CD14-positive monocyte (primary cell): ENCODE results near the gene PLAC1. TPM values are rescaled to one million over a fixed set of nuclear protein-coding genes. Genes with fewer than 3 reads are reported as not detected.
A peak's percentile ranks its signal among the peaks of the same experiment; 100 is the strongest.

Source experiments
- DNase-seq, 3 donors: peaks; one replicate each; pipeline ENCODE4 v3.0.0-alpha.2; 2011 to 2022
- H2AFZ ChIP-seq: 2 replicates; pipeline ENCODE4 v1.6.0; 2012; ENCODE audit warnings: mild to moderate bottlenecking, low read depth, low read length, inconsistent platforms; ENCODE audit not compliant: insufficient read depth, poor library complexity, severe bottlenecking
- H3K27ac ChIP-seq, 2 donors: 1 replicate in 1 of 2; 2 replicates in 1 of 2; pipeline ENCODE4 v1.5.1; 2012 to 2013; ENCODE audit warnings: low read length in 2 of 2, control low read depth in 1 of 2, inconsistent platforms in 1 of 2, low read depth in 1 of 2, mild to moderate bottlenecking in 1 of 2
- H3K27me3 ChIP-seq, 2 donors: one replicate each; pipeline versions ENCODE4 v1.6.0 to v1.6.1; 2011 to 2013; ENCODE audit warnings: low read length in 2 of 2; ENCODE audit not compliant: control insufficient read depth in 2 of 2, insufficient read depth in 2 of 2
- H3K36me3 ChIP-seq, 2 donors: replicated peaks in 1 of 2; 1 replicate in 1 of 2; 2 replicates in 1 of 2; pipeline versions ENCODE4 v1.5.1 to v1.6.1; 2012 to 2013; ENCODE audit warnings: low read length in 2 of 2, control low read depth in 1 of 2, inconsistent platforms in 1 of 2, mild to moderate bottlenecking in 1 of 2; ENCODE audit not compliant: insufficient read depth in 2 of 2, control insufficient read depth in 1 of 2
- H3K4me1 ChIP-seq, 2 donors: 1 replicate in 1 of 2; 2 replicates in 1 of 2; pipeline versions ENCODE4 v1.5.1 to v1.6.1; 2012 to 2013; ENCODE audit warnings: low read length in 2 of 2, control low read depth in 1 of 2, inconsistent platforms in 1 of 2, mild to moderate bottlenecking in 1 of 2, moderate library complexity in 1 of 2; ENCODE audit not compliant: insufficient read depth in 2 of 2, control insufficient read depth in 1 of 2
- H3K4me2 ChIP-seq: replicated peaks from 2 replicates; pipeline ENCODE3; 2012; ENCODE audit warnings: low read length, moderate library complexity, mild to moderate bottlenecking; ENCODE audit not compliant: poor library complexity, severe bottlenecking; ENCODE audit errors: extremely low read depth
- H3K4me3 ChIP-seq, 3 experiments: fragments of 200-600 bp in 1 of 3; sonication (generic) in 1 of 3; replicated peaks in 1 of 3; 1 replicate in 2 of 3; 2 replicates in 1 of 3; pipeline ENCODE4 v1.5.1; 2011 to 2013; ENCODE audit warnings: low read length in 3 of 3, mild to moderate bottlenecking in 3 of 3, control low read depth in 2 of 3, low read depth in 2 of 3, inconsistent platforms in 1 of 3, moderate library complexity in 1 of 3
- H3K79me2 ChIP-seq: 2 replicates; pipeline ENCODE4 v1.6.0; 2012; ENCODE audit warnings: mild to moderate bottlenecking, control low read depth, inconsistent platforms, low read length, moderate library complexity; ENCODE audit not compliant: insufficient read depth
- H3K9ac ChIP-seq: 2 replicates; pipeline ENCODE4 v1.6.0; 2017; ENCODE audit warnings: low read length, mild to moderate bottlenecking; ENCODE audit not compliant: insufficient read depth, poor library complexity, severe bottlenecking
- H3K9me3 ChIP-seq, 2 donors: replicated peaks in 1 of 2; 1 replicate in 1 of 2; 2 replicates in 1 of 2; pipeline versions ENCODE4 v1.5.1 to v1.6.1; 2012 to 2013; ENCODE audit warnings: low read length in 2 of 2, control low read depth in 1 of 2; ENCODE audit not compliant: control insufficient read depth in 1 of 2, insufficient read depth in 1 of 2
- H4K20me1 ChIP-seq: 2 replicates; pipeline ENCODE4 v1.6.0; 2012; ENCODE audit warnings: mild to moderate bottlenecking, low read length, control low read depth, moderate library complexity; ENCODE audit not compliant: insufficient read depth
- H3K27ac Mint-ChIP-seq, 7 donors: one replicate each; pipeline ENCODE4 v1.8.0; 2020; ENCODE audit warnings: mild to moderate bottlenecking in 7 of 7, mixed read lengths in 7 of 7, moderate library complexity in 6 of 7, inconsistent platforms in 2 of 7
- H3K27me3 Mint-ChIP-seq, 3 donors: one replicate each; pipeline ENCODE4 v1.8.0; 2021 to 2022; ENCODE audit warnings: low read depth in 3 of 3, mild to moderate bottlenecking in 3 of 3, mixed read lengths in 3 of 3, moderate library complexity in 3 of 3, inconsistent platforms in 1 of 3
- H3K36me3 Mint-ChIP-seq, 2 donors: one replicate each; pipeline ENCODE4 v1.8.0; 2020; ENCODE audit warnings: mixed read lengths in 2 of 2, inconsistent platforms in 1 of 2, mild to moderate bottlenecking in 1 of 2
- H3K4me1 Mint-ChIP-seq: one replicate; pipeline ENCODE4 v1.8.0; 2020; ENCODE audit warnings: mild to moderate bottlenecking, mixed read lengths
- H3K4me3 Mint-ChIP-seq, 2 donors: one replicate each; pipeline ENCODE4 v1.8.0; 2020; ENCODE audit warnings: mild to moderate bottlenecking in 2 of 2, mixed read lengths in 2 of 2, moderate library complexity in 1 of 2
- H3K9me3 Mint-ChIP-seq, 7 donors: one replicate each; pipeline ENCODE4 v1.8.0; 2020 to 2022; ENCODE audit warnings: mixed read lengths in 7 of 7, mild to moderate bottlenecking in 6 of 7, moderate library complexity in 6 of 7, inconsistent platforms in 2 of 7
- WGBS: methylation state at CpG from one replicate; pipeline ENCODE4 v1.1.5; 2013; ENCODE audit warnings: missing lambda C conversion rate; ENCODE audit not compliant: insufficient coverage; 5-methylcytosine and 5-hydroxymethylcytosine counted together
- intact Hi-C, 2 donors: fragments of 100-400 bp; cut with micrococcal nuclease; formaldehyde crosslinking; loops; one replicate each; pipeline versions ENCODE4 v1.15.0 to v1.15.1; 2023
- polyA plus RNA-seq, 3 donors: library from polyadenylated mRNA; depleted of rRNA in 1 of 3; unstranded in 2 of 3; stranded (reverse) in 1 of 3; fragments of 300-500 nt in 2 of 3; fragments of >200 nt in 1 of 3; fragmentation: Illumina TruSeq in 2 of 3; gene quantifications; 1 replicate in 2 of 3; 2 replicates in 1 of 3; pipeline ENCODE4 v1.2.3, GENCODE V29; 2012 to 2021
- TF ChIP-seq, protein P1 (sequence below): fragments of 200-600 bp; IDR thresholded peaks from one replicate; pipeline ENCODE4 v1.8.0; 2022; ENCODE audit warnings: antibody characterized with exemption, mild to moderate bottlenecking

Gene PLAC1
- polyA plus RNA-seq, 3 donors: not detected

DNA sequence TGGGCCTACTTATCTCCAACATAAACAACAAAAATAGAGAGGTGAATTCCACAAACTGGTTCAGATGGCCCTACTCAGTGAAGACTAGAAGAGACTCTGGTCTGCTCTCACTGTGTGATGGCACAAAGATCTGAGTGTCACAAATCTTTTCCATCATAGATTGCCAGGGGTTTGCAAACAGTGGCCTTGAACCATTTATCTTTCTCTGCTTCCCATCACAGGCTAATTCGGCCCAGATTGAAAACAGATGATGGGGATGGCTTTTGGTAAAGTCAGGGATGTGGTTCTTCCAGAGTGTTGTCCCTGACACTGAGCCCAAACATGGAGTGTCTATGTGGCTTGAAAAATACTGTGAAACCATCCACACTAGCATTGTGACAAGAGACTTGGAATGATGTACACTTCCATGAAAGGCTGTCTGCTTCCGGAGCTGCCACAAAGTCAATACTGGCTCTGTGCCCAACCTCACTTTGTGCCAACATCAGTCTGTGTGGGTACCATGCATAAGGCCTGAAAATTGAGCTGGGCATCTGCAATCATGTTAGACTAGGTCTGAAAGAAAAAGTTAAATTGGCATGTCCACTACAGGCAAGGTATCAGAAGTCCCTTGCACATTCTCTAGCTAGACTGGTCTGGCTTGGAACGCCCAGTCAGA, 25.2 kb upstream of the PLAC1 start:
- 100% methylated on average over 1 of the region's 3 CpGs for WGBS

DNA sequence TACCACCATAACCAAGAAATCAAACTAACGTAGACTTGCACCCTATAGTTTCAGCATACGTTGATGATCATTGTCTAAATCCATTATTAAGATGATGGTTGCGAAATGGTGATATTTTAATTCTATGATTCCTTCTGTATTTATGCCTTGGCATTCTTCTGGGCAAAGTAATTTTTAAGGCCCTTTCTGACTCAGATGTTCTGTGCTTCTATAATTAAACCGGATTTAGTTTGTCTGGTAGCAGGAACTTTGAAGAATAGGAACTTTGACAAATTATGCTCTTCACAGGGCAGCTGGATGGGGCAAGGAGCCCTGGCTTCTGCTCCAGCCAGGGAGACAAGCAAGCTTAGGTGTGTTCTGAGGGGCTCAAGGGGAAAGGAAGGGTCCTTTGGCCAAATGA, 23.8 kb upstream of the PLAC1 start:
- Mint-ChIP-seq H3K27me3 (peaks cover 0 to 3% (median 2%) of the 10 kb centered on the region in 3 donors), H3K4me3 (no peak overlapping the region), H3K4me1 (peaks cover 6% of the 10 kb centered on the region), H3K9me3 (peaks cover 0 to 2% (median 0%) of the 10 kb centered on the region in 7 donors), H3K27ac (peak overlapping the region in 1 of 7 donors; percentile 25), H3K36me3 (no peaks in the 10 kb centered on the region)
- no peaks in the 10 kb centered on the region for H3K4me1 ChIP-seq
- no peak overlapping the region for H3K4me3 ChIP-seq
- H3K79me2 ChIP-seq: no peaks in the 10 kb centered on the region
- H3K9ac ChIP-seq: no peak overlapping the region
- no peaks in the 10 kb centered on the region for H3K27me3 ChIP-seq
- H4K20me1 ChIP-seq: no peaks in the 10 kb centered on the region
- no peak overlapping the region for H3K4me2 ChIP-seq
- DNase-seq: no peak
- H3K9me3 ChIP-seq: no peaks in the 10 kb centered on the region
- TF ChIP-seq, protein P1, sequence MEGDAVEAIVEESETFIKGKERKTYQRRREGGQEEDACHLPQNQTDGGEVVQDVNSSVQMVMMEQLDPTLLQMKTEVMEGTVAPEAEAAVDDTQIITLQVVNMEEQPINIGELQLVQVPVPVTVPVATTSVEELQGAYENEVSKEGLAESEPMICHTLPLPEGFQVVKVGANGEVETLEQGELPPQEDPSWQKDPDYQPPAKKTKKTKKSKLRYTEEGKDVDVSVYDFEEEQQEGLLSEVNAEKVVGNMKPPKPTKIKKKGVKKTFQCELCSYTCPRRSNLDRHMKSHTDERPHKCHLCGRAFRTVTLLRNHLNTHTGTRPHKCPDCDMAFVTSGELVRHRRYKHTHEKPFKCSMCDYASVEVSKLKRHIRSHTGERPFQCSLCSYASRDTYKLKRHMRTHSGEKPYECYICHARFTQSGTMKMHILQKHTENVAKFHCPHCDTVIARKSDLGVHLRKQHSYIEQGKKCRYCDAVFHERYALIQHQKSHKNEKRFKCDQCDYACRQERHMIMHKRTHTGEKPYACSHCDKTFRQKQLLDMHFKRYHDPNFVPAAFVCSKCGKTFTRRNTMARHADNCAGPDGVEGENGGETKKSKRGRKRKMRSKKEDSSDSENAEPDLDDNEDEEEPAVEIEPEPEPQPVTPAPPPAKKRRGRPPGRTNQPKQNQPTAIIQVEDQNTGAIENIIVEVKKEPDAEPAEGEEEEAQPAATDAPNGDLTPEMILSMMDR: no peak
- intact Hi-C loops: no loop called here
- H3K27ac ChIP-seq: no peak overlapping the region
- H2AFZ ChIP-seq: no peak overlapping the region
- WGBS: no CpG with 5 or more reads among the region's 4 CpGs
- no peaks in the 10 kb centered on the region for H3K36me3 ChIP-seq

More for the DNA sequence above, 25.2 kb upstream of the PLAC1 start:
- Histone ChIP-seq H2AFZ (no peak overlapping the region), H3K27ac (no peak overlapping the region), H3K4me2 (no peak overlapping the region), H3K4me1 (no peaks in the 10 kb centered on the region), H3K27me3 (no peaks in the 10 kb centered on the region), H3K4me3 (no peak overlapping the region), H4K20me1 (no peaks in the 10 kb centered on the region), H3K9me3 (no peaks in the 10 kb centered on the region), H3K36me3 (no peaks in the 10 kb centered on the region), H3K9ac (no peak overlapping the region), H3K79me2 (no peaks in the 10 kb centered on the region)
- Mint-ChIP-seq H3K27me3 (no peaks in the 10 kb centered on the region), H3K9me3 (peaks cover 0 to 2% (median 0%) of the 10 kb centered on the region in 7 donors), H3K4me1 (peaks cover 6% of the 10 kb centered on the region), H3K27ac (no peak overlapping the region), H3K36me3 (no peaks in the 10 kb centered on the region), H3K4me3 (no peak overlapping the region)
- TF ChIP-seq, protein P1: no peak
- no peak for DNase-seq
- intact Hi-C loops: no loop called here
